Subcutaneous adipose tissue (tissue), 4 donors: ENCODE data around the gene SPIN2A. TPM values are rescaled to one million over a fixed set of nuclear protein-coding genes. Genes with fewer than 3 reads are reported as not detected.

Source experiments
- total RNA-seq, 4 donors: library from RNA; depleted of rRNA; stranded (reverse); fragments of >200 nt; gene quantifications; one replicate each; pipeline ENCODE4 v1.1.0, GENCODE V29; 2016
- TF ChIP-seq, protein P1 (sequence below): fragments of 450-650 bp; IDR thresholded peaks from one replicate; pipeline ENCODE4 v1.5.1; 2016; ENCODE audit warnings: low read depth, mild to moderate bottlenecking, control low read depth, antibody characterized with exemption, moderate library complexity

Gene SPIN2A
- total RNA-seq, 4 donors from 2014 or later, result 0.66 to 1.4 TPM; not detected in 2

DNA sequence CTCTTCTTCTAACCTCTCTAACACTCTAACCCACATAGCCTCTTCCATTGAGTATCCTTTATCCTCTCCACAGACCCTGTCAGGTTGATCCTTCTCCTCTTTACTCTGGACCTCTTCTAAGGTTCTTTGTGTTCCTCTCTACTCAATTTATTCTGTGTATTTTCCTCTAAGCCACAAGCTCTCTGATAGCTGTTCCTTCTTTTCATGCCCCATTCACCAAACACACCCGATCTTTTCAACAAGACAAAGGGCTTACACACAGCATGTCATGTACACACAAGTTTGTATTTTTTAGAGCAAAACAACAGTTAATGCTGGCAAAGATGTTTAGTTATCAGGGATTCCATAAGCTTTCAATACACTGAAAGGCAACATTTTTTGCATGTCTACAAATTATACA is 17.8 kb downstream of the SPIN2A start:
- TF ChIP-seq, protein P1, sequence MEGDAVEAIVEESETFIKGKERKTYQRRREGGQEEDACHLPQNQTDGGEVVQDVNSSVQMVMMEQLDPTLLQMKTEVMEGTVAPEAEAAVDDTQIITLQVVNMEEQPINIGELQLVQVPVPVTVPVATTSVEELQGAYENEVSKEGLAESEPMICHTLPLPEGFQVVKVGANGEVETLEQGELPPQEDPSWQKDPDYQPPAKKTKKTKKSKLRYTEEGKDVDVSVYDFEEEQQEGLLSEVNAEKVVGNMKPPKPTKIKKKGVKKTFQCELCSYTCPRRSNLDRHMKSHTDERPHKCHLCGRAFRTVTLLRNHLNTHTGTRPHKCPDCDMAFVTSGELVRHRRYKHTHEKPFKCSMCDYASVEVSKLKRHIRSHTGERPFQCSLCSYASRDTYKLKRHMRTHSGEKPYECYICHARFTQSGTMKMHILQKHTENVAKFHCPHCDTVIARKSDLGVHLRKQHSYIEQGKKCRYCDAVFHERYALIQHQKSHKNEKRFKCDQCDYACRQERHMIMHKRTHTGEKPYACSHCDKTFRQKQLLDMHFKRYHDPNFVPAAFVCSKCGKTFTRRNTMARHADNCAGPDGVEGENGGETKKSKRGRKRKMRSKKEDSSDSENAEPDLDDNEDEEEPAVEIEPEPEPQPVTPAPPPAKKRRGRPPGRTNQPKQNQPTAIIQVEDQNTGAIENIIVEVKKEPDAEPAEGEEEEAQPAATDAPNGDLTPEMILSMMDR, result no peak

DNA sequence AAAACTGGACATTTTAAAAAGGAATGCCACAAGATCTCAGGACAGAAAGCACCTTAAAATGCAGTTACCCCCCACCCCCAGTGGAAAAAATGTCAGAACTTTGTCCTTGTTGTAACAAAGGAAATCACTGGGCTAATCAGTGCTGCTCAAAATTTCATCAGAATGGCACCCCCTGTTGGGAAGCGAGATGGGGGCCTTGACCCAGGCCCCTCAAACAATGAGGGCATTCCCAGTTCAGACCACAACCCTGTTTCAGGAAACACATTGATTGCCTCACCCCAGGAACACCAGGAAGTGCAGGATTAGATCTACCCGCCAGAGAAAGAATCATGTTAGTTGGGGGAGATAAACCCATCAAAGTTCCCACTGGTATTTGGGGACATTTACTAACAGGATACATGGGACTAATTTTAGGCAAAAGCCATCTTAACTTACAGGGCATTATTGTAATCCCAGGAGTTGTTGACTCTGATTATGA is 32.2 kb downstream of the SPIN2A start:
- TF ChIP-seq, protein P1, result no peak

DNA sequence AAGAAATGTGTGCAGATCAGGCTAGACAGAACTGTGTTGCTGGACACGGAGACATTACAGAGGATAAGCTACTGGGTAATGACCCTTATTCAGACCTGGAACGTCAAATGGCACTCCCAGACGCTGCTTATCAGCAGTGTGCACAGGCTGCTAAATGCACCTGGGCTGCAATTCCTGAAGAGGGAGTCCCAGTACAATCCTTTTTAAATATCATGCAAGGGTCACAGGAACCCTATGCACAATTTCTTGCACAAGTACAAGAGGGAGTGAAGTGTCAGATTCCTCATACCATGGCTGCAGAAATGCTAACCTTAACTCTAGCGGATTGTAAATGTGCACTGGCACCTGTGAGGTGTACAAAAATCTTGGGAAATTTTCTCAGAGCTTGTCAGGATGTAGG is 32.8 kb downstream of the SPIN2A start:
- TF ChIP-seq, protein P1, result no peak

DNA sequence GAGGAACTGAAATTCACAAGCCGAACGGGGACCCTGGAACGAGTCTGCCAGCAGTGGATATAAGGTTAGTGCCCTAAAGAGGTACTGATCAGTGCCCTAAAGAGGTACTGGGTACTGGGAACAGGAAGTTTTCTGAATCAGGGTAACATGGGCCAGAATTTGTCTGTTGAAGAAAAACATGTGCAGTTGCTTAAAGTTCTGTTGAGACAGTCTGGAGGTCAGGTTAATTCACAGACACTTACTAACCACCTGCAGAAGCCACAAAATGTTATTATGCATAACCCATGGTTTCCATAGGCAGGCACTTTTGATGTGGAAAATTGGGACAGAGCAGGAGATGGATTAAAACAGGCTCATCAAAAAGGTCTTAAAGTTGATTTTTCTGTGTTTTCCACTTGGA is 33.7 kb downstream of the SPIN2A start:
- TF ChIP-seq, protein P1, result no peak

Other genes with a start within 250 kb of the SPIN2A start
- gene SPIN3, start 141.9 kb downstream of the SPIN2A start, total RNA-seq, result 10 to 100 TPM in 2 of 4 donors, 1 to 10 TPM in 2; 7.5 to 11.7 (median 10.2) TPM
- 10 to 100 TPM in 1 of 4 donors, 1 to 10 TPM in 3; 6.8 to 10.1 (median 7.2) TPM for gene SPIN2B, start 15.8 kb downstream of the SPIN2A start, total RNA-seq
- gene FAAH2, start 149.3 kb upstream of the SPIN2A start, total RNA-seq, result 1 to 10 TPM in 2 of 4 donors, under 1 TPM in 1, not detected in 1; 0.38 to 4.1 (median 1.5) TPM